A673 (cell line): Measurements from ENCODE around the gene VPS51. TPM values are rescaled to one million over a fixed set of nuclear protein-coding genes. Genes with fewer than 3 reads are reported as not detected.

Experiments
- BruUV-seq: library from RNA; stranded (reverse); fragments of 400-500 nt; replicated peaks from 2 replicates; lab custom pipeline; 2021; lab: Mats Ljungman, UMichigan
- CTCF ChIA-PET: fragments of 300-600 bp; sonication (Branson Sonifier 250); formaldehyde crosslinking; loops from one replicate; lab custom pipeline; 2022; ENCODE audit warnings: antibody characterized with exemption; lab: Charles Lee
- POLR2A ChIA-PET: fragments of 300-600 bp; sonication (Branson Sonifier 250); formaldehyde crosslinking; loops from one replicate; lab custom pipeline; 2022; ENCODE audit warnings: antibody characterized with exemption; ENCODE audit not compliant: low non-redundant PET; lab: Charles Lee
- DNase-seq: peaks from one replicate; pipeline ENCODE4 v3.0.0-alpha.2; 2015; ENCODE audit warnings: low spot score
- H3K27ac ChIP-seq: fragments of 200-600 bp; sonication (generic); 2 replicates; pipeline ENCODE4 v1.5.1; 2016; ENCODE audit warnings: mixed run types, low read depth, mild to moderate bottlenecking, mixed read lengths, antibody characterized with exemption, low read length; ENCODE audit not compliant: poor library complexity, severe bottlenecking
- H3K27me3 ChIP-seq: fragments of 200-600 bp; sonication (generic); replicated peaks from 2 replicates; pipeline ENCODE4 v1.6.1; 2017; ENCODE audit warnings: mixed run types, low read depth, mild to moderate bottlenecking, mixed read lengths, antibody characterized with exemption, low read length; ENCODE audit not compliant: insufficient read depth, poor library complexity
- H3K36me3 ChIP-seq: fragments of 200-600 bp; sonication (generic); 2 replicates; pipeline ENCODE4 v1.6.1; 2016; ENCODE audit warnings: mixed run types, mild to moderate bottlenecking, mixed read lengths, antibody characterized with exemption, low read length; ENCODE audit not compliant: insufficient read depth, poor library complexity, severe bottlenecking
- H3K4me1 ChIP-seq: fragments of 200-600 bp; sonication (generic); 2 replicates; pipeline ENCODE4 v1.6.1; 2017; ENCODE audit warnings: mixed run types, mild to moderate bottlenecking, mixed read lengths, antibody characterized with exemption, low read length; ENCODE audit not compliant: insufficient read depth, poor library complexity, severe bottlenecking
- H3K4me3 ChIP-seq: fragments of 200-600 bp; sonication (generic); 2 replicates; pipeline ENCODE4 v1.5.1; 2016; ENCODE audit warnings: low read depth, mixed run types, mild to moderate bottlenecking, mixed read lengths, low read length; ENCODE audit not compliant: poor library complexity, severe bottlenecking
- H3K9me3 ChIP-seq: fragments of 200-600 bp; sonication (generic); 2 replicates; pipeline ENCODE4 v1.6.1; 2016; ENCODE audit warnings: mixed run types, low read depth, mild to moderate bottlenecking, mixed read lengths, antibody characterized with exemption, low read length; ENCODE audit not compliant: poor library complexity, severe bottlenecking
- EZH2 ChIP-seq: fragments of 200-600 bp; sonication (generic); IDR thresholded peaks from 2 replicates; pipeline ENCODE4 v1.6.1; 2017; ENCODE audit warnings: borderline replicate concordance, low read depth, mild to moderate bottlenecking, mixed read lengths, antibody characterized with exemption, low read length; ENCODE audit not compliant: poor library complexity, severe bottlenecking
- intact Hi-C: fragments of 100-400 bp; cut with micrococcal nuclease; formaldehyde crosslinking; loops from one replicate; pipeline ENCODE4 v1.10.0; 2022; ENCODE audit not compliant: unreplicated experiment
- total RNA-seq: library from RNA; stranded (reverse); gene quantifications from 2 replicates; pipeline ENCODE4 v1.2.3, GENCODE V29; 2021
- TF ChIP-seq, protein P1 (sequence below): fragments of 300-800, 200-600 bp; sonication (generic); conservative IDR thresholded peaks from 2 replicates; pipeline ENCODE4 v1.5.1; 2017; ENCODE audit warnings: low read depth, mild to moderate bottlenecking, antibody characterized with exemption, low read length, moderate library complexity, mixed read lengths

The VPS51 gene
- total RNA-seq, 1 experiment from 2014 or later, result 125 TPM

- intact Hi-C loops, result no loop called here
- H3K36me3 ChIP-seq, result peaks cover 3% of the 10 kb centered on the region
- TF ChIP-seq, protein P1, sequence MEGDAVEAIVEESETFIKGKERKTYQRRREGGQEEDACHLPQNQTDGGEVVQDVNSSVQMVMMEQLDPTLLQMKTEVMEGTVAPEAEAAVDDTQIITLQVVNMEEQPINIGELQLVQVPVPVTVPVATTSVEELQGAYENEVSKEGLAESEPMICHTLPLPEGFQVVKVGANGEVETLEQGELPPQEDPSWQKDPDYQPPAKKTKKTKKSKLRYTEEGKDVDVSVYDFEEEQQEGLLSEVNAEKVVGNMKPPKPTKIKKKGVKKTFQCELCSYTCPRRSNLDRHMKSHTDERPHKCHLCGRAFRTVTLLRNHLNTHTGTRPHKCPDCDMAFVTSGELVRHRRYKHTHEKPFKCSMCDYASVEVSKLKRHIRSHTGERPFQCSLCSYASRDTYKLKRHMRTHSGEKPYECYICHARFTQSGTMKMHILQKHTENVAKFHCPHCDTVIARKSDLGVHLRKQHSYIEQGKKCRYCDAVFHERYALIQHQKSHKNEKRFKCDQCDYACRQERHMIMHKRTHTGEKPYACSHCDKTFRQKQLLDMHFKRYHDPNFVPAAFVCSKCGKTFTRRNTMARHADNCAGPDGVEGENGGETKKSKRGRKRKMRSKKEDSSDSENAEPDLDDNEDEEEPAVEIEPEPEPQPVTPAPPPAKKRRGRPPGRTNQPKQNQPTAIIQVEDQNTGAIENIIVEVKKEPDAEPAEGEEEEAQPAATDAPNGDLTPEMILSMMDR, result no peak
- no peak for TF ChIP-seq EZH2
- H3K27me3 ChIP-seq, result no peaks in the 10 kb centered on the region
- CTCF ChIA-PET, result no interaction called here
- H3K4me1 ChIP-seq, result peaks cover 5% of the 10 kb centered on the region
- DNase-seq, result no peak
- H3K9me3 ChIP-seq, result no peaks in the 10 kb centered on the region
- POLR2A ChIA-PET, result no interaction called here
- H3K27ac ChIP-seq, result peak overlapping the region; percentile 82
- peak overlapping the region; percentile 89 for H3K4me3 ChIP-seq
- no TSS peak for BruUV-seq
Observed at GRCh38 chr11:65095427-65095826, 587 bp upstream of the VPS51 start.

GRCh38 chr11:65096926-65097325 is 912 bp downstream of the VPS51 start:
- ChIA-PET POLR2A (no interaction called here), CTCF (no interaction called here)
- BruUV-seq, result TSS peak; percentile 42
- Histone ChIP-seq H3K9me3 (no peaks in the 10 kb centered on the region), H3K27me3 (no peaks in the 10 kb centered on the region), H3K4me1 (peaks cover 5% of the 10 kb centered on the region), H3K27ac (peak overlapping the region; percentile 82), H3K4me3 (peak overlapping the region; percentile 89), H3K36me3 (peaks cover 3% of the 10 kb centered on the region)
- DNase-seq, result no peak
- intact Hi-C loops, result no loop called here
- TF ChIP-seq, protein P1, result no peak
- TF ChIP-seq EZH2, result no peak

- ChIA-PET POLR2A (no interaction called here), CTCF (interaction anchor here (0.7 kb wide), 1 partner anchor 11 kb away, joined by 3 read pairs; the partner anchor contains the start of gene TM7SF2)
- H3K4me1 ChIP-seq, result peaks cover 5% of the 10 kb centered on the region
- H3K27me3 ChIP-seq, result no peaks in the 10 kb centered on the region
- intact Hi-C loops, result no loop called here
- no peak overlapping the region for H3K4me3 ChIP-seq
- DNase-seq, result no peak
- TF ChIP-seq EZH2, result no peak
- TF ChIP-seq, protein P1, result peak; percentile 29; the same call in 1 of the 2 replicates
- no peak overlapping the region for H3K27ac ChIP-seq
- no peaks in the 10 kb centered on the region for H3K9me3 ChIP-seq
- BruUV-seq, result no TSS peak
- H3K36me3 ChIP-seq, result peaks cover 3% of the 10 kb centered on the region
Observed at GRCh38 chr11:65100674-65101350, 4.8 kb downstream of the VPS51 start.
